SK-N-SH (cell line): ENCODE data around the gene C3orf38.

Experiments
- EP300 ChIP-seq, 2 experiments: IDR thresholded peaks; 2 replicates each; pipeline versions ENCODE4 v1.4.0 to v1.6.1; 2012; ENCODE audit warnings: borderline replicate concordance in 1 of 2, low read depth in 1 of 2, low read length in 1 of 2
- GABPA ChIP-seq: IDR thresholded peaks from 2 replicates; pipeline ENCODE4 v1.4.0; 2012; ENCODE audit warnings: low read depth, mild to moderate bottlenecking
- JUND ChIP-seq: IDR thresholded peaks from 2 replicates; pipeline ENCODE4 v1.4.0; 2012
- MEF2A ChIP-seq: IDR thresholded peaks from 2 replicates; pipeline ENCODE4 v1.4.0; 2012; ENCODE audit warnings: low read depth, borderline replicate concordance
- NFIC ChIP-seq: IDR thresholded peaks from 2 replicates; pipeline ENCODE4 v1.4.0; 2012; ENCODE audit warnings: borderline replicate concordance
- NRF1 ChIP-seq: IDR thresholded peaks from 2 replicates; pipeline ENCODE4 v1.6.1; 2012; ENCODE audit warnings: low read depth, mild to moderate bottlenecking, low read length
- TAF1 ChIP-seq: IDR thresholded peaks from 2 replicates; pipeline ENCODE4 v1.6.1; 2012; ENCODE audit warnings: low read depth, mild to moderate bottlenecking, low read length, moderate library complexity, borderline replicate concordance
- TF ChIP-seq, protein P1 (sequence below): fragments of 200-600 bp; sonication (generic); IDR thresholded peaks from 2 replicates; pipeline ENCODE4 v1.6.1; 2017; ENCODE audit warnings: antibody characterized with exemption, mild to moderate bottlenecking, moderate library complexity
- TF ChIP-seq, protein P2 (sequence below): IDR thresholded peaks from 2 replicates; pipeline ENCODE4 v1.4.0; 2012; ENCODE audit warnings: low read depth

DNA sequence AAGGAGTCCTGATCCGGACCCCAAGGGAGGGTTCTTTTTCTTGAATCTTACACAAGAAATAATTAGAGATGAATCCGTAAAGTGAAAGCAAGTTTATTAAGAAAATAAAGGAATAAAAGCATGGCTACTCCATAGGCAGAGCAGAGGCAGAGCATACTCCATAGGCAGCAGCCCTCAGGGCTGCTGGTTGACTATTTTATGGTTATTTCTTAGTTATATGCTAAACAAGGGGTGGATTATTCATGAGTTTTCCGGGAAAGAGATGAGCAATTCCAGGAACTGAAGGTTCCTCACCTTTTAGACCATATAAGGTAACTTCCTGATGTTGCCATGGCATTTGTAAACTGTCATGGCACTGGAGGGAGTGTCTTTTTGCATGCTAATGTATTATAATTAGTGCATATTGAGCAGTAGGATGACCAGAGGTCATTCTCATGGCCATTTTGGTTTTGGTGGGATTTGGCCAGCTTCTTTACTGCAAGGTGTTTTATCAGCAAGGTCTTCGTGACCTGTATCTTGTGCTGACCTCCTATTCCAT is 42.2 kb downstream of the C3orf38 start:
- no peak for TF ChIP-seq GABPA
- TF ChIP-seq, protein P1, sequence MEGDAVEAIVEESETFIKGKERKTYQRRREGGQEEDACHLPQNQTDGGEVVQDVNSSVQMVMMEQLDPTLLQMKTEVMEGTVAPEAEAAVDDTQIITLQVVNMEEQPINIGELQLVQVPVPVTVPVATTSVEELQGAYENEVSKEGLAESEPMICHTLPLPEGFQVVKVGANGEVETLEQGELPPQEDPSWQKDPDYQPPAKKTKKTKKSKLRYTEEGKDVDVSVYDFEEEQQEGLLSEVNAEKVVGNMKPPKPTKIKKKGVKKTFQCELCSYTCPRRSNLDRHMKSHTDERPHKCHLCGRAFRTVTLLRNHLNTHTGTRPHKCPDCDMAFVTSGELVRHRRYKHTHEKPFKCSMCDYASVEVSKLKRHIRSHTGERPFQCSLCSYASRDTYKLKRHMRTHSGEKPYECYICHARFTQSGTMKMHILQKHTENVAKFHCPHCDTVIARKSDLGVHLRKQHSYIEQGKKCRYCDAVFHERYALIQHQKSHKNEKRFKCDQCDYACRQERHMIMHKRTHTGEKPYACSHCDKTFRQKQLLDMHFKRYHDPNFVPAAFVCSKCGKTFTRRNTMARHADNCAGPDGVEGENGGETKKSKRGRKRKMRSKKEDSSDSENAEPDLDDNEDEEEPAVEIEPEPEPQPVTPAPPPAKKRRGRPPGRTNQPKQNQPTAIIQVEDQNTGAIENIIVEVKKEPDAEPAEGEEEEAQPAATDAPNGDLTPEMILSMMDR: no peak
- no peak for TF ChIP-seq EP300 (IDR thresholded peaks at IDR 0.05; ENCODE audit: borderline replicate concordance in 1 of 2, low read depth in 1 of 2, low read length in 1 of 2)
- TF ChIP-seq MEF2A: no peak
- TF ChIP-seq, protein P2, sequence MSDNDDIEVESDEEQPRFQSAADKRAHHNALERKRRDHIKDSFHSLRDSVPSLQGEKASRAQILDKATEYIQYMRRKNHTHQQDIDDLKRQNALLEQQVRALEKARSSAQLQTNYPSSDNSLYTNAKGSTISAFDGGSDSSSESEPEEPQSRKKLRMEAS: no peak
- TF ChIP-seq NRF1: no peak
- no peak for TF ChIP-seq NFIC
- no peak for TF ChIP-seq TAF1
- no peak for TF ChIP-seq JUND
